Stomach (tissue), 9 donors: ENCODE data around the gene OSBPL2. TPM values are rescaled to one million over a fixed set of nuclear protein-coding genes. Genes with fewer than 3 reads are reported as not detected.

ENCODE experiments used
- DNase-seq, 2 donors: peaks; one replicate each; pipeline versions ENCODE4 v3.0.0 to v3.0.0-alpha.2; 2013 to 2019
- H3K27ac ChIP-seq, 5 donors: fragments of 200-600 bp in 4 of 5; sonication (generic) in 4 of 5; one replicate each; pipeline ENCODE4 v1.5.1; 2013 to 2019; ENCODE audit warnings: mild to moderate bottlenecking in 1 of 5, moderate library complexity in 1 of 5
- H3K27me3 ChIP-seq, 3 donors: fragments of 200-600 bp; sonication (generic); one replicate each; pipeline ENCODE4 v1.5.1; 2017 to 2019; ENCODE audit warnings: mixed run types in 1 of 3
- H3K36me3 ChIP-seq, 4 donors: fragments of 200-600 bp; sonication (generic); 1 replicate in 3 of 4; 2 replicates in 1 of 4; pipeline ENCODE4 v1.5.1; 2016 to 2019
- H3K4me1 ChIP-seq, 4 donors: fragments of 200-600 bp; sonication (generic); one replicate each; pipeline ENCODE4 v1.5.1; 2016 to 2019
- H3K4me3 ChIP-seq, 4 donors: fragments of 200-600 bp; sonication (generic) in 3 of 4; one replicate each; pipeline ENCODE4 v1.5.1; 2016 to 2019; ENCODE audit warnings: mild to moderate bottlenecking in 1 of 4
- H3K9me3 ChIP-seq, 4 donors: fragments of 200-600 bp; sonication (generic); one replicate each; pipeline ENCODE4 v1.5.1; 2016 to 2019
- EP300 ChIP-seq: sonication (generic); formaldehyde crosslinking; IDR thresholded peaks from one replicate; pipeline ENCODE4 v1.6.1; 2017; ENCODE audit warnings: antibody characterized with exemption
- POLR2A ChIP-seq, 4 donors: fragments of 450-650 bp; IDR thresholded peaks; one replicate each; pipeline ENCODE4 v1.6.1; 2016; ENCODE audit warnings: antibody characterized with exemption in 4 of 4, control low read depth in 2 of 4, mild to moderate bottlenecking in 1 of 4, moderate library complexity in 1 of 4
- POLR2AphosphoS5 ChIP-seq, 3 donors: sonication (generic); formaldehyde crosslinking; IDR thresholded peaks; one replicate each; pipeline ENCODE4 v1.6.1; 2016; ENCODE audit warnings: antibody characterized with exemption in 3 of 3
- WGBS, 5 donors: extraction: QIAGEN DNeasy Blood & Tissue Kit in 3 of 5; methylation state at CpG; one replicate each; pipeline versions ENCODE4 v1.1.5 to v1.1.7; 2013 to 2018; 5-methylcytosine and 5-hydroxymethylcytosine counted together
- intact Hi-C: fragments of 100-400 bp; cut with DNase I; formaldehyde crosslinking; loops from one replicate; pipeline ENCODE4 v1.15.1; 2023; ENCODE audit warnings: low total_unique reads
- polyA plus RNA-seq, 3 donors: library from polyadenylated mRNA; stranded (reverse); fragments of 200-250 nt; gene quantifications; one replicate each; pipeline ENCODE4 v1.2.3, GENCODE V29; 2013
- total RNA-seq, 5 donors: library from RNA; depleted of rRNA; stranded (reverse); fragments of >200 nt; gene quantifications; one replicate each; pipeline versions ENCODE4 v1.1.0 to v1.2.3, GENCODE V29; 2014 to 2016
- TF ChIP-seq, protein P1 (sequence below), 7 experiments: fragments of 450-650 bp in 4 of 7; fragments of 200-600 bp in 3 of 7; sonication (generic) in 3 of 7; IDR thresholded peaks; one replicate each; pipeline ENCODE4 v1.5.1; 2016 to 2019; ENCODE audit warnings: antibody characterized with exemption in 7 of 7, control low read depth in 2 of 7, mild to moderate bottlenecking in 1 of 7
- donor health status: healthy with polysubstance abuse.
- donor health status: Bipolar disorder and iron deficiency.
- donor health status: healthy.

Gene OSBPL2
- total and polyA plus RNA-seq, 8 donors = 15.1 to 83.4 (median 36.7) TPM

DNA sequence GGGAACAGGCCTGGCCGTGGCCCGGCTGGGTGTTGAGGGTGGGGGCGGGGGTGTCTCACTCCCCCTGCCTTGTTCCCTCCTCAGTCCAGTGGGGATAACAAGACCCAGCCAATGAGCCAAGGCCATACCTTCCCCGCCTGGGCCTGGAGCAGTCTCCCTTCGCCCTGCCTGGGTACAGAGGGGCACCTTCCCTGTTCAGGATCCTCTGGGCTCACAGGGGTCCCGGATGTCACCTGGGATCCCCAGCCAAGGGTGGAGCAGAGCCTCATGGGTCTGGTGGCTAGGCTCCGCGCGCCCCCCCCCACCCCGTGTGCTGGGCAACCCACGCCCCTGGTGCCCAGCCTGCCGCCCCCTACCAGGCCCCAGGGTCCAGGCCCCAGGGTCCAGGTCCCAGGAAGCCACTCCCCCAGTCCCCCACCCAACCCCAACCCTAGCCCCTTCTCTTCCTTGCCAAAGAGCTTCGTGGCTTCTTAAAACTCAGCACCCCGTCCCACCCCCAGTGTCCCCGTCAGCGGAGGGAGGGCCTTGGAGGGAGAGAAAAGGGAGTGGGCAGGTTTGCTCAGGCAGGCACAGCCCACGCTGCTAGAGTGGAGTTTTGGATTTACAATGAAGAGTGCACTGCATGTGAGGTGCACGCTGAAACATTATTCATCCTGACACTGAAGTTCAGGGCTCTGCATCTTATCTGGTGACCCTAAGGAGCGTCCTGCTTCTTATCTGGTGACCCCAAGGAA, 30.1 kb upstream of the OSBPL2 start:
- Histone ChIP-seq H3K27ac (no peak overlapping the region), H3K27me3 (peaks cover 0 to 46% (median 38%) of the 10 kb centered on the region in 3 donors), H3K9me3 (no peaks in the 10 kb centered on the region), H3K4me3 (no peak overlapping the region), H3K36me3 (peaks cover 0 to 9% (median 8%) of the 10 kb centered on the region in 4 donors), H3K4me1 (no peaks in the 10 kb centered on the region)
- intact Hi-C loops = no loop called here
- no peak for TF ChIP-seq EP300
- no peak for TF ChIP-seq POLR2AphosphoS5 (IDR thresholded peaks at IDR 0.05)
- no peak for TF ChIP-seq POLR2A (IDR thresholded peaks at IDR 0.05)
- TF ChIP-seq, protein P1, sequence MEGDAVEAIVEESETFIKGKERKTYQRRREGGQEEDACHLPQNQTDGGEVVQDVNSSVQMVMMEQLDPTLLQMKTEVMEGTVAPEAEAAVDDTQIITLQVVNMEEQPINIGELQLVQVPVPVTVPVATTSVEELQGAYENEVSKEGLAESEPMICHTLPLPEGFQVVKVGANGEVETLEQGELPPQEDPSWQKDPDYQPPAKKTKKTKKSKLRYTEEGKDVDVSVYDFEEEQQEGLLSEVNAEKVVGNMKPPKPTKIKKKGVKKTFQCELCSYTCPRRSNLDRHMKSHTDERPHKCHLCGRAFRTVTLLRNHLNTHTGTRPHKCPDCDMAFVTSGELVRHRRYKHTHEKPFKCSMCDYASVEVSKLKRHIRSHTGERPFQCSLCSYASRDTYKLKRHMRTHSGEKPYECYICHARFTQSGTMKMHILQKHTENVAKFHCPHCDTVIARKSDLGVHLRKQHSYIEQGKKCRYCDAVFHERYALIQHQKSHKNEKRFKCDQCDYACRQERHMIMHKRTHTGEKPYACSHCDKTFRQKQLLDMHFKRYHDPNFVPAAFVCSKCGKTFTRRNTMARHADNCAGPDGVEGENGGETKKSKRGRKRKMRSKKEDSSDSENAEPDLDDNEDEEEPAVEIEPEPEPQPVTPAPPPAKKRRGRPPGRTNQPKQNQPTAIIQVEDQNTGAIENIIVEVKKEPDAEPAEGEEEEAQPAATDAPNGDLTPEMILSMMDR (IDR thresholded peaks at IDR 0.05) = no peak
- DNase-seq = no peak
- WGBS, 5 donors = 50 to 62% (median 57%) methylated on average over 11 to 19 of the region's 19 CpGs

DNA sequence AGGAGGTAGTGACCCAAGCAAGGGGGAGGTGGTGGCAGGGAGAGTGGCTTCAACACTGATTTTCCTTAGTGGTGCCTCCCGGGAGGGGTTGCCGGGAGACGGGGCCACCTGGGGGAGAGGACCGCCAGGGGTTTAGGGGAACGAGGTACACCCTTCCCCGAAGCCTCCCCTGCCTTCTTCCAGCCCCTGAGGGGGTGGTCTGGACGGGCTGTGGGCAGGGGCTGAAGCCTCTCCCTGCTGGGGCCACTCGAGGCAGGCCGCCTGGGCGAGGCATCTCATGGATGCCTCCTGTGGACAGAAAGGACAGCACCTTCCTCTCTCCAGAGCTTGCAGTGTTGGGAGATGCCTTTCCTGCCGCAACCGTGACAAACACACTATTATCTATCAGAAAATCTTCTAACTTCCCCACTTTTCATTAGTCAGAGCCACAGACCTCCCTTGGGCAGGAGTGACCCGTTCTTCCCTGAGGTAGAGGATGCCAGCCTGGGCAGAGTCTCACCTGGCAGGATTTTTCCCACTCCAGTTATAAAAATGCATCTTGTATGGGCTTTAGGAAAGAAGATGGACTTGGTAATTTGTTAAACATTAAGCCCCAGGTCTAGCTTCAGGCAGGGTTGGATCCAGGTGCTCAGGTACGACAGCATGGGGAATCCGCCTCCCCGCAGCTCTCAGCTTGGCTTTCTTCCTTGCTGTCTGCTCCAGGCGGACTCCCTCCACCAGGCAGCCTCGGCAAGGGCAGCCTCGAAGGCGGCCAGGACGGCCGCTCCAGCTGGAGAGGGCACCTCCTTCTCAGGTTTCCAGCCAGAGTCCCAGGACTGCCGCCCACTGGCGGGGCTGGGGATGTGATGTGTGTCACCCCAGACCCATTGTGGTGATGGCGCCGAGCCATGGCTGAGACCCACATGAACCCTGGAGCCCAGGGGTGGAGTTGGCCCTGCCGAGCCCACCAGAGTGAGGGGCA, 29.2 kb upstream of the OSBPL2 start:
- DNase-seq = peak; percentile 30 to 33
- intact Hi-C loops = no loop called here
- Histone ChIP-seq H3K4me1 (no peaks in the 10 kb centered on the region), H3K27ac (no peak overlapping the region), H3K27me3 (peaks cover 0 to 51% (median 42%) of the 10 kb centered on the region in 3 donors), H3K4me3 (no peak overlapping the region), H3K9me3 (no peaks in the 10 kb centered on the region), H3K36me3 (peaks cover 0 to under 1% (median 0%) of the 10 kb centered on the region in 4 donors)
- TF ChIP-seq EP300 (no peak), POLR2AphosphoS5 (IDR thresholded peaks at IDR 0.05) (no peak), POLR2A (IDR thresholded peaks at IDR 0.05) (no peak)
- TF ChIP-seq, protein P1 (IDR thresholded peaks at IDR 0.05) = no peak
- WGBS, 5 donors = 26 to 39% (median 30%) methylated on average over 24 to 27 of the region's 27 CpGs

DNA sequence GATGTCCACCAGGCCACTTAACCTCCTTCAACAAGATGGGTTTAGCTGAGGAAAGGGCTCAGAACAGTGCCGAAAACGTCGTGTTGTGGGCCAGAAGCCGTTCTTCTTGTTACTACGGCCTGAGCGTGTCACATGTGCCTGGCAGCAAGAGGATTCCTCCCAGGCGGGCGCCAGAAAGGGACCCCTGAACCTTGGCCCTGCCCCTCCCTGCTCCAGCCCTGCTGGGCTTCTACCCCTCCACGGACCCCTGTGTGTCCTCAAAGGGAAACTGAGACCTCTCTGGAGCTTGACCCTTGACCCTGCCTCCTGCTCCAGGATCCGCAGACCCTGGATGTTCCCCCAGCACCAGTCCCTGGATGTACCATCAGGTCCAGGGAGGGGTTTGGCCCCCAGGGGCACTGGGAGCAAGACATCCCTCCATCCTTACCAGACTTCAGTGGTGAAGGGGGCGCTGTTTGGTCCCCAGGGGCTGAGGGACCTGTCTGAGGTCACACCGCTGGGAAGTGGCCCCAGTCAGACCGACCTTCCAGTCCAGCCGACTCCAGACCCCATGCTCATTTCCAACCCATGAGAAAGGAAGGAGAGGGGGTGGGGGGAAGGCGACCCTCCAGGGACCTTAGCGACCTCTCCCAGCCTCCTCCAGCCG, 28.3 kb upstream of the OSBPL2 start:
- H3K27ac ChIP-seq = no peak overlapping the region
- H3K4me3 ChIP-seq = no peak overlapping the region
- H3K4me1 ChIP-seq = no peaks in the 10 kb centered on the region
- H3K9me3 ChIP-seq = no peaks in the 10 kb centered on the region
- no peak for DNase-seq
- 56 to 74% (median 60%) methylated on average over 12 to 17 of the region's 17 CpGs for WGBS, 5 donors
- intact Hi-C loops = no loop called here
- no peaks in the 10 kb centered on the region for H3K36me3 ChIP-seq
- TF ChIP-seq POLR2AphosphoS5 (IDR thresholded peaks at IDR 0.05) (no peak), EP300 (no peak), POLR2A (IDR thresholded peaks at IDR 0.05) (no peak)
- TF ChIP-seq, protein P1 (IDR thresholded peaks at IDR 0.05) = no peak
- H3K27me3 ChIP-seq = peaks cover 0 to 60% (median 50%) of the 10 kb centered on the region in 3 donors

DNA sequence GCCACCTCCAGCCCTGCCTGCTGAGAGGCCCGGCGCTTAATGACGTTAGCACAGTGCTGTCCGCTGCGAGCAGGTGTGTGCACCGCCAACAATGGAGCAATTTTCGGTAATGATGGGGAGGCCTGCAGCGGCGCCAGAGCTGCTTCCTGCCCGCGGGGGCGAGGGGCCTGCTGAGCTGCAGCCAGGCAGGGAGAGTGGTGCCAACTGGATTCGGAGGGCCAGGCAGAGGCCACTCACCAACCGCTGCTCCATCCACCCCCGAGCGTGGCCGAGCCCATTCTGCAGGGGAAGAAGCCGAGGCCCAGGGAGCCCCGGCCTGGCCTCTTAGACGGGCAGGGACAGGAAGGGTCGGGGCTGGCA, 27.8 kb upstream of the OSBPL2 start:
- Histone ChIP-seq H3K36me3 (no peaks in the 10 kb centered on the region), H3K4me1 (no peaks in the 10 kb centered on the region), H3K9me3 (no peaks in the 10 kb centered on the region), H3K27ac (no peak overlapping the region), H3K27me3 (peaks cover 0 to 65% (median 54%) of the 10 kb centered on the region in 3 donors), H3K4me3 (no peak overlapping the region)
- intact Hi-C loops = no loop called here
- TF ChIP-seq, protein P1 (IDR thresholded peaks at IDR 0.05) = no peak
- TF ChIP-seq EP300 (no peak), POLR2AphosphoS5 (IDR thresholded peaks at IDR 0.05) (no peak), POLR2A (IDR thresholded peaks at IDR 0.05) (no peak)
- DNase-seq = peak in 1 of 2 donors; percentile 39
- 44 to 57% (median 50%) methylated on average over 8 to 21 of the region's 21 CpGs for WGBS, 5 donors
